IPS-18c (cell line): ENCODE data around the gene SNAPIN.
A peak's percentile ranks its signal among the peaks of the same experiment; 100 is the strongest.
"Not testable (repeated sequence)": the region's sequence is repeated elsewhere in the genome, so short reads cannot be mapped to it uniquely, and the experiment has no call there.

Source experiments
- H3K4me3 ChIP-seq: 2 replicates; pipeline ENCODE4 v1.7.0; 2013; ENCODE audit warnings: low read depth, mild to moderate bottlenecking, low read length, moderate library complexity; ENCODE audit not compliant: insufficient read depth
- H3K9me3 ChIP-seq: one replicate; pipeline ENCODE4 v1.6.1; 2013; ENCODE audit warnings: mild to moderate bottlenecking, low read length, moderate library complexity; ENCODE audit not compliant: control insufficient read depth, insufficient read depth

The SNAPIN gene

GRCh38 chr1:153661111-153661708, 2.7 kb downstream of the SNAPIN start:
- H3K9me3 ChIP-seq = no peaks in the 10 kb centered on the region
- no peak overlapping the region for H3K4me3 ChIP-seq

- no peak overlapping the region for H3K4me3 ChIP-seq
- no peaks in the 10 kb centered on the region for H3K9me3 ChIP-seq
Observed at GRCh38 chr1:153662269-153662668, 3.8 kb downstream of the SNAPIN start.

- Histone ChIP-seq H3K9me3 (no peaks in the 10 kb centered on the region), H3K4me3 (no peak overlapping the region)
Observed at GRCh38 chr1:153663211-153663610, 4.7 kb downstream of the SNAPIN start.

- no peaks in the 10 kb centered on the region for H3K9me3 ChIP-seq
- H3K4me3 ChIP-seq = no peak overlapping the region
Observed at GRCh38 chr1:153667439-153667838, 8.9 kb downstream of the SNAPIN start.

- not testable (repeated sequence) for H3K4me3 ChIP-seq, H3K9me3 ChIP-seq
Observed at GRCh38 chr1:153668672-153669071, 10.2 kb downstream of the SNAPIN start.

GRCh38 chr1:153669606-153670005, 11.1 kb downstream of the SNAPIN start:
- Histone ChIP-seq H3K9me3 (no peaks in the 10 kb centered on the region), H3K4me3 (peak overlapping the region; percentile 99)

GRCh38 chr1:153670257-153670858, 11.9 kb downstream of the SNAPIN start:
- no peaks in the 10 kb centered on the region for H3K9me3 ChIP-seq

GRCh38 chr1:153670859-153671627, 12.5 kb downstream of the SNAPIN start, which contains the start of gene ILF2:
ILF2 (minus strand) TSS chr1:153670993; CDS start chr1:153670922, 71 bp downstream.
- Histone ChIP-seq H3K4me3 (peak within 1 kb of the TSS; percentile 99), H3K9me3 (no peaks in the 10 kb centered on the region)

More at GRCh38 chr1:153670257-153670858, 11.9 kb downstream of the SNAPIN start:
- peak overlapping the region; percentile 99 for H3K4me3 ChIP-seq

- H3K4me3 ChIP-seq = peak overlapping the region; percentile 52
- H3K9me3 ChIP-seq = not testable (repeated sequence)
Observed at GRCh38 chr1:153671628-153672353, 13.3 kb downstream of the SNAPIN start.

- Histone ChIP-seq H3K4me3 (no peak overlapping the region), H3K9me3 (no peaks in the 10 kb centered on the region)
Observed at GRCh38 chr1:153673511-153673910, 15.0 kb downstream of the SNAPIN start.

- Histone ChIP-seq H3K9me3 (no peaks in the 10 kb centered on the region), H3K4me3 (peak overlapping the region; percentile 62)
Observed at GRCh38 chr1:153677718-153678518, 19.4 kb downstream of the SNAPIN start.

- no peaks in the 10 kb centered on the region for H3K9me3 ChIP-seq
Observed at GRCh38 chr1:153678519-153679336, 20.2 kb downstream of the SNAPIN start, which contains the start of gene NPR1. NPR1 (plus strand) TSS chr1:153678688; CDS start chr1:153679109, 421 bp downstream.

GRCh38 chr1:153679337-153680119, 21.0 kb downstream of the SNAPIN start:
- Histone ChIP-seq H3K4me3 (peak overlapping the region; percentile 62), H3K9me3 (peaks cover 2% of the 10 kb centered on the region)

More at GRCh38 chr1:153678519-153679336, 20.2 kb downstream of the SNAPIN start, which contains the start of gene NPR1:
- peak within 1 kb of the TSS; percentile 62 for H3K4me3 ChIP-seq

- H3K4me3 ChIP-seq = peak overlapping the region; percentile 62
- H3K9me3 ChIP-seq = peaks cover 2% of the 10 kb centered on the region
Observed at GRCh38 chr1:153680120-153680403, 21.6 kb downstream of the SNAPIN start.

GRCh38 chr1:153682730-153683129, 24.2 kb downstream of the SNAPIN start:
- H3K9me3 ChIP-seq = peaks cover 2% of the 10 kb centered on the region

More at GRCh38 chr1:153682730-153683129, 24.2 kb downstream of the SNAPIN start:
- H3K4me3 ChIP-seq = no peak overlapping the region
